A549 (cell line): Measurements from ENCODE around the gene CDC42.

Experiments
- CHD2 ChIP-seq: fragments of 150-350 bp; IDR thresholded peaks from 2 replicates; pipeline ENCODE4 v1.6.1; 2014; ENCODE audit warnings: low read length; ENCODE audit not compliant: partially characterized antibody
- CTCF ChIP-seq: fragments of >200 bp; sonication (Bioruptor Twin); formaldehyde crosslinking; IDR thresholded peaks from 3 replicates; pipeline ENCODE4 v1.5.1; 2016
- EP300 ChIP-seq, 2 experiments: fragments of >200 bp; sonication (Bioruptor Twin); formaldehyde crosslinking; IDR thresholded peaks; 2 replicates in 1 of 2; 3 replicates in 1 of 2; pipeline ENCODE4 v1.6.1; 2016 to 2017
- MAZ ChIP-seq: fragments of 150-350 bp; IDR thresholded peaks from 2 replicates; pipeline ENCODE4 v1.6.1; 2014; ENCODE audit warnings: antibody characterized with exemption, low read depth, low read length, borderline replicate concordance
- NR3C1 ChIP-seq: fragments of >200 bp; sonication (Bioruptor Twin); formaldehyde crosslinking; IDR thresholded peaks from 3 replicates; pipeline ENCODE4 v1.6.1; 2017
- RAD21 ChIP-seq, 2 experiments: fragments of >200 bp in 1 of 2; sonication (Bioruptor Twin) in 1 of 2; formaldehyde crosslinking in 1 of 2; IDR thresholded peaks in 1 of 2; conservative IDR thresholded peaks in 1 of 2; 2 replicates in 1 of 2; 3 replicates in 1 of 2; pipeline ENCODE4 v1.6.1; 2012 to 2018; ENCODE audit warnings: inconsistent platforms in 1 of 2
- SREBF2 ChIP-seq: fragments of 450-650 bp; IDR thresholded peaks from 2 replicates; pipeline ENCODE4 v1.6.1; 2014; ENCODE audit warnings: mild to moderate bottlenecking, moderate library complexity

GRCh38 chr1:22018583-22019559 is 33.6 kb upstream of the CDC42 start:
- TF ChIP-seq EP300 (IDR thresholded peaks at IDR 0.05) (no peak), CTCF (peak; percentile 14; the same call in 1 of the 3 replicates), RAD21 (conservative IDR thresholded peaks at IDR 0.05 in 1 of 2, IDR thresholded peaks at IDR 0.05 in 1 of 2) (no peak; a peak in 1 of 5 replicates), NR3C1 (no peak), SREBF2 (no peak), CHD2 (no peak), MAZ (no peak)
